ENCODE data around the gene FOXP1. TPM values are rescaled to one million over a fixed set of nuclear protein-coding genes. Genes with fewer than 3 reads are reported as not detected.

Gene FOXP1
- total and polyA plus RNA-seq, 2 of the 8 experiments (the other 6 are each of a cell fraction or from before 2014, with no cell fraction given): 13.9 to 25.4 TPM

DNA sequence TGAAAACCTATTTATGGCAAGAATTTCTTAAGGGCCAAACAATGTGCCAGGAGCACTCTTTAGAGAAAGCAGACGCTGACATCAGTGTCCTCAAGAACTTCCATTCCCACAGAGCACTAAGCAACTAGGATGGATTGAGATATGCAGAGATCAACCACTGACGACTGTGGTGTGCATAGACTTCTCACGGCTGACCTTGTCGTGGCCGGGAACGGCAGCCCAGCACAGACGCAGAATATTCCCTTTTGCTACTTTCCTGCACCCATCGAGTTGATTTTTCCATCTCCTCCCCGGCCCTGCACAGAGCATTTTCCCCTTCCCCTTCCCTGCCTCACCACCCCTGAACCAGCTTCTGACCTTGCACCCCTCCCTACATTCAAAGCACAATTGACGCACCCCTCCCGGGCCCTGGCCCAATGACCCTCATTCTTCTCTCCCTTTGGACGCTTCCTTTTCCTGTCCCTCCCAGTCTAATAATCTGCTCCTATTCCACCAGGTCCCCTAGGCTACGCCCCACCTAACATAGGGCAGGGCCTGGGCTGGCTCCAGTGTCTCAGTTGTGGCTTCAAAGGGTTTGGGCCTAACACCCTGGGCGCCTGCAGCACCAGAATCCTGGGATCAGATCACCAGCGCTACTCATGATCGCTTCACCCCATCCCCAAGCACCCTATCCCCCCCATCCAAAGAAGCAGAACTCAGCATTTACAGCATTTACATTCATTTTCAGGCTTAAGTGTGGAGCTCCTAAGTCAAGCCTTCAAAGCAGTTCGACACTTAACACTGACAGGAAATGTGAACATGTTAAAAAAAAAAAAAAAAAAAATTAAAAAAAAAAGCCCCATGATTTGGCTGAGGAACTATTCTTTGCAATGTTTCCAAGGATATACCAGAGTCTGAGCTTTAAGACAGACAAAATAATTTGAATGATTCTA is 151.2 kb downstream of the FOXP1 start (continued):
- TF ChIP-seq ASH2L (IDR thresholded peaks at IDR 0.05; ENCODE audit: low read length) (no peak), CBX8 (IDR thresholded peaks at IDR 0.05; ENCODE audit: borderline replicate concordance, low read depth, low read length) (no peak)
- TF ChIP-seq, protein P1, sequence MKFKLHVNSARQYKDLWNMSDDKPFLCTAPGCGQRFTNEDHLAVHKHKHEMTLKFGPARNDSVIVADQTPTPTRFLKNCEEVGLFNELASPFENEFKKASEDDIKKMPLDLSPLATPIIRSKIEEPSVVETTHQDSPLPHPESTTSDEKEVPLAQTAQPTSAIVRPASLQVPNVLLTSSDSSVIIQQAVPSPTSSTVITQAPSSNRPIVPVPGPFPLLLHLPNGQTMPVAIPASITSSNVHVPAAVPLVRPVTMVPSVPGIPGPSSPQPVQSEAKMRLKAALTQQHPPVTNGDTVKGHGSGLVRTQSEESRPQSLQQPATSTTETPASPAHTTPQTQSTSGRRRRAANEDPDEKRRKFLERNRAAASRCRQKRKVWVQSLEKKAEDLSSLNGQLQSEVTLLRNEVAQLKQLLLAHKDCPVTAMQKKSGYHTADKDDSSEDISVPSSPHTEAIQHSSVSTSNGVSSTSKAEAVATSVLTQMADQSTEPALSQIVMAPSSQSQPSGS (IDR thresholded peaks at IDR 0.05; ENCODE audit: low read length): no peak

Data from H1 (cell line).